GM12864 (cell line): ENCODE data around the gene SGSM1.

Experiments
- DNase-seq: peaks from one replicate; pipeline ENCODE4 v3.0.0-alpha.2; 2011; ENCODE audit warnings: low read depth
- H3K4me3 ChIP-seq: 2 replicates; pipeline ENCODE4 v1.5.1; 2011; ENCODE audit warnings: mild to moderate bottlenecking, low read depth, low read length, control low read depth
- TF ChIP-seq, protein P1 (sequence below): IDR thresholded peaks from 2 replicates; pipeline ENCODE4 v1.5.1; 2011; ENCODE audit warnings: low read depth, mild to moderate bottlenecking, moderate library complexity, low read length, control low read depth, inconsistent platforms; ENCODE audit errors: missing control alignments

The SGSM1 gene

DNA sequence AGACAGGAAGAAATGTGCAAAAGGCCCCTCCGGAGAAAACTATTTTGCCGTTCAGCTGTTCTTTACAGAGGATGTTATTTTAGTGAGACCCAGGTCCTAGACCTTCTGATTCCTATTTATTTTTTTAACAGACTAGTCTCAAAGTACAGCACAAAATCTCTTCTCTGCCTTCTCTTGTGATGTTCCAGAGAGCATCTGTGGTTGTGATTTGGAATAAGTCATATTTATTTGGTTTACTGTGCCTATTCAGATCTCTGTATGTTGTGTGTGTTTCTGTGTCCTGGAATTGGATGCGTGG, 120.4 kb downstream of the SGSM1 start:
- DNase-seq, result no peak
- TF ChIP-seq, protein P1, sequence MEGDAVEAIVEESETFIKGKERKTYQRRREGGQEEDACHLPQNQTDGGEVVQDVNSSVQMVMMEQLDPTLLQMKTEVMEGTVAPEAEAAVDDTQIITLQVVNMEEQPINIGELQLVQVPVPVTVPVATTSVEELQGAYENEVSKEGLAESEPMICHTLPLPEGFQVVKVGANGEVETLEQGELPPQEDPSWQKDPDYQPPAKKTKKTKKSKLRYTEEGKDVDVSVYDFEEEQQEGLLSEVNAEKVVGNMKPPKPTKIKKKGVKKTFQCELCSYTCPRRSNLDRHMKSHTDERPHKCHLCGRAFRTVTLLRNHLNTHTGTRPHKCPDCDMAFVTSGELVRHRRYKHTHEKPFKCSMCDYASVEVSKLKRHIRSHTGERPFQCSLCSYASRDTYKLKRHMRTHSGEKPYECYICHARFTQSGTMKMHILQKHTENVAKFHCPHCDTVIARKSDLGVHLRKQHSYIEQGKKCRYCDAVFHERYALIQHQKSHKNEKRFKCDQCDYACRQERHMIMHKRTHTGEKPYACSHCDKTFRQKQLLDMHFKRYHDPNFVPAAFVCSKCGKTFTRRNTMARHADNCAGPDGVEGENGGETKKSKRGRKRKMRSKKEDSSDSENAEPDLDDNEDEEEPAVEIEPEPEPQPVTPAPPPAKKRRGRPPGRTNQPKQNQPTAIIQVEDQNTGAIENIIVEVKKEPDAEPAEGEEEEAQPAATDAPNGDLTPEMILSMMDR, result no peak
- no peak overlapping the region for H3K4me3 ChIP-seq

DNA sequence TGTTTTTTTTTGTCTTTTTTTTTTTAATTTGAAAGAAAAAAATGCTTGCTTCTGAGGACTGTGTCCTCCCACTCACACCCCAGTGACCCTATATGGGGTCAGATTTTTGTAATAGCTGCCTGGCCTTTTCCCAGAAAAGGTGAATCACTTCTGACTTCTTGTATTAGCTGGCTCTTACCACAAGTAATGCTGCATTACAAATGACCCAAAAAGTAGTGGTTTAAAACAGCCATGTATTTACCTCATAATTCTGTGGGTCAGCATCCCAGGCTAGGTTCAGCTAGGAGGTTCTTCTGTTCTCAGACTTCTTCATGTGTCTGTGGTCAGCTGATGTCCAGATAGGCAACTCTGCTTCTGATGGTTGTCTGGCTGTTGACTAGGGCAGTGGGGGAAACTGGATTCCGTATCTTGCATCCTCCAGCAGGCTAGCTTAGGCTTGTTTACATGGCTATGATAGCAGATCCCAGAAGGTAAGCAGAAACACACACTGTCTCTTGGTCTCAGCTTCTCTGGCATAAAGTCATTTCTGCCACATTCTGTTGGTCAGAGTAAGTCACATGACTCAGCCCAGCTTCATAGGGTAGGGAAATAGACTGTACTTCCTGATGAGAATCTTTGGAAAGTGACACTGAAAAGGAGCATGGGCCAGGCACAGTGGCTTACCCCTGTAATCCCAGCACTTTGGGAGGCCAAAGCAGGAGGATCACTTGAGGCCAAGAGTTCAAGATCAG, 121.0 kb downstream of the SGSM1 start:
- DNase-seq, result no peak
- TF ChIP-seq, protein P1, result no peak
- no peak overlapping the region for H3K4me3 ChIP-seq

DNA sequence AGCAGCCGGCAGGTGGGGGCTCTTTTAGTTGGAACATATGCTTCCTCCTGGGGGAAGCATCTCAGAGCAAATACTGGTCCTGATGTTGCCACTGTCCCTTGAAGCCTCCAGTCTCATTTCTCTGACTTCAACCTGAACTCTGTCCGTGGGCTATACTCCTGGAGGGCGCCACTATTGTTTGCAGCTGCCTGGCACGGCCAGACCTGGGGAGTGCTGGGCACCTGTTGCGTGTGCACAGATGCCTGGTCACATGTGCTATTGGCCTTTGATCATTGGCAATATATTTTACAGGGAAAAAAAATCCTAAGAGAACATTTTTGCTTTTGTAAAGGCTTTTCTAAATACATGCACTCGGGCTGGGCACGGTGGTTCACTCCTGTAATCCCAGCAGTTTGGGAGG, 122.3 kb downstream of the SGSM1 start:
- H3K4me3 ChIP-seq, result no peak overlapping the region
- TF ChIP-seq, protein P1, result no peak
- DNase-seq, result no peak

DNA sequence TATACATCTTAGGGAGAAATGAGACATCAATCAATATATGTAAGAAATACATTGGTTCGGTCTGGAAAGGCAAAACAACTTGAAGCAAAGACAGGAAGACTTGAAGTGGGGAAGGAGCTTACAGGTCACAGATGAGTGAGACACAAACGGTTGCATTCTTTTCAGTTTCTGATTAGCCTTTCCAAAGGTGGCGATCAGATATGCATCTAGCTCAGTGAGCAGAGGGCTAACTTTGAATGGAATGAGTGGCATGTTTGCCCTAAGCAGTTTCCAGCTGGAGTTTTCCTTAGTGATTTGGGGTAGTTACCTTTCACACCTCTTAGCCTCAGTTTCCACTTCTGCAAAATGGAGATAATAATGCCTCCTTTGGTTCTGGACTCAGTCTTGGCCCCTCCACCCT, 124.7 kb downstream of the SGSM1 start:
- DNase-seq, result no peak
- TF ChIP-seq, protein P1, result no peak

DNA sequence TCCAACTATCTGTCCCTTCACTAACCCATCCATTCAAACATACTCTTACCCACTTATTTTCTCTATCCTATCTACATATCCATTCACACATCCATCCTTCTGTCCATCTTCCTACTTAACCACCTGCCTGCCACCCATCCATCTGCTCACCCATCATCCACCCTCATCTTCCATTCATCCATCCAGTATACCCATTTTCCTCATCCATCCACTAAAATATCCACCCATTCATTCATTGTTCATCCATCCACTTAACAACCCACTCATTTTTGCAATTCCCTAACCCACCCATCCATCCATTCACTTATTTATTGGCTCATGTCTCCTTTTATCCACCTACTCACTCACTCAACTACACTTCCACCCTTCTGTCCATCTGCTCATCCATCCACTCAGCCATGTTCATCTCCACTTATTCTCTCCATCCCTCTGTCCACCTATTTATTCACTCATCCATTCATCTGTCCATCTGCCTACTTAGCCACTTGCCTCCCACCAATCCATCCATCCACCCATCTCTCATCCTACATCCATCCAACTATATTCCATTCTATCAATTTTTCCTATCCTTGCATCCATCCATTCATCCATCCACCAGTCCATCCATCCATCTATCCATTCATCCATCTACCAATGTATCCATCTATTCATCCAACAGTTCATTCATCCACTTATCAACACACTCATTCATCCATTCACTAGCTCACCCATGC, 129.9 kb downstream of the SGSM1 start:
- H3K4me3 ChIP-seq, result no peak overlapping the region
- DNase-seq, result no peak
- TF ChIP-seq, protein P1, result no peak

More for the DNA sequence above, 124.7 kb downstream of the SGSM1 start:
- H3K4me3 ChIP-seq, result no peak overlapping the region

DNA sequence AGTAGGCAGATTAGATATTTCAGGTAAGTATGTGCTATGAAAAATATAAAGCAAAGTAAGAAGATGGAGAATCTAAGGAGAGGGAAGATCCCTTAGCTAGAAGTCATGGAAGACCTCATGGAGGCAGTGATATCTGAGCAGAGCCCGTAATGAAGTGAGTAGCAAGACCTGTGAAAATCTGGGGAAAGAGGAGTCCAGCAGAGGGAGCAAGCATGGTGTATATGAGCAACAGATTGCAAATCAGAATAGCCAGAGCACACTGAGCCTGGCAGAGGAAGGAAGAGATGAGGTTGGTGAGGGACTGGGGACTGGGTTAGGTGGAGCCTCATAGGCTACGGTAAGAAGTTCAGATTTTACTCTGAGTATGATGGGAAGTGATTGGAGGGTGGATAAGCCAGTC, 131.1 kb downstream of the SGSM1 start:
- H3K4me3 ChIP-seq, result no peak overlapping the region
- DNase-seq, result no peak
- TF ChIP-seq, protein P1, result peak; percentile 42
